Tongue (tissue), 3 donors: ENCODE measurements around the gene TTYH1. TPM values are rescaled to one million over a fixed set of nuclear protein-coding genes. Genes with fewer than 3 reads are reported as not detected.

Experiments
- DNase-seq: peaks from one replicate; pipeline ENCODE4 v3.0.0-alpha.2; 2015
- small RNA-seq: library from RNA; depleted of rRNA; stranded (forward); fragments of <200 nt; gene quantifications from one replicate; pipeline ENCODE3, GENCODE V24; 2014; ENCODE audit warnings: low replicate concordance
- total RNA-seq: library from RNA; depleted of rRNA; stranded (reverse); fragments of >200 nt; gene quantifications from one replicate; pipeline ENCODE4 v1.2.3, GENCODE V29; 2014

TTYH1 gene
- total RNA-seq, 1 donor from 2014 or later: 15.0 TPM

DNA sequence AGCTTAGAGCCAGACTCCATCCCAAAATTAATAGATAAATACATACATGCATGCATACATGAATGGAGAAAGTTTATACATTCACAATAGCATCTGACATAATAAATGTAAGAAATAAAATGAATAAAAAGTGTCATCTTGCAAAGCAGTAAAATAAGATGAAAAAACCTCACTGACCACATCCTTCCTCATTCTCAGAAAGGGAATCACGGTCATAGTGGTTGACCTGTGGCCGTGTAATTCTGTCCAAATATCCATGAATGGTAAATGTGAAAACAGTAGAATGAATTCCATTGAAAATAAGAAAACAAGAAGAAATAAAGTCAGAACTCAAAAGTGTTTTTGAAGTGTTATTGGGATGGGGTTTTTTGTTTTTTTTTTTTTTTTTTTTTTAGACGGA lies 67.6 kb downstream of the TTYH1 start:
- DNase-seq: no peak

GRCh38 chr19:54484451-54484850 lies 69.2 kb downstream of the TTYH1 start:
- DNase-seq: no peak

GRCh38 chr19:54485851-54486250 lies 70.6 kb downstream of the TTYH1 start:
- DNase-seq: no peak

Small RNAs within 50 kb of the gene (small RNA-seq; reads per million reads assigned to genes)
- gene AC245884.3: not detected

Other genes with a start within 250 kb of the TTYH1 start
- gene TMC4, start 242.3 kb upstream of the TTYH1 start, total RNA-seq: 4.3 TPM
- gene MBOAT7, start 225.9 kb upstream of the TTYH1 start, total RNA-seq: 12.0 TPM
- gene TSEN34, start 224.2 kb upstream of the TTYH1 start, total RNA-seq: 46.5 TPM
- 1,569 TPM for gene RPS9, start 214.6 kb upstream of the TTYH1 start, total RNA-seq
- gene LILRB3, start 192.5 kb upstream of the TTYH1 start, total RNA-seq: 3.0 TPM
- not detected for gene LILRA6, start 172.7 kb upstream of the TTYH1 start, total RNA-seq
- gene LILRB5, start 158.2 kb upstream of the TTYH1 start, total RNA-seq: 4.1 TPM
- gene LILRB2, start 134.4 kb upstream of the TTYH1 start, total RNA-seq: 0.72 TPM
- not detected for gene LILRA5, start 102.3 kb upstream of the TTYH1 start, total RNA-seq
- not detected for gene LILRA4, start 76.3 kb upstream of the TTYH1 start, total RNA-seq
- gene LAIR1, start 50.5 kb upstream of the TTYH1 start, total RNA-seq: 8.8 TPM
- gene LENG8, start 33.7 kb downstream of the TTYH1 start, total RNA-seq: 38.4 TPM
- gene LENG9, start 48.3 kb downstream of the TTYH1 start, total RNA-seq: 3.6 TPM
- gene CDC42EP5, start 57.8 kb downstream of the TTYH1 start, total RNA-seq: 24.5 TPM
- gene LAIR2, start 87.4 kb downstream of the TTYH1 start, total RNA-seq: not detected
- gene LILRA2, start 158.3 kb downstream of the TTYH1 start, total RNA-seq: not detected
- 0.51 TPM for gene LILRA1, start 178.2 kb downstream of the TTYH1 start, total RNA-seq
- gene LILRB1, start 215.0 kb downstream of the TTYH1 start, total RNA-seq: 0.51 TPM
- 0.51 TPM for gene LILRB4, start 247.5 kb downstream of the TTYH1 start, total RNA-seq